Activated naive CD4-positive, alpha-beta T cell treated with Interleukin-2 at 50 U/mL for 16 hours (primary cell): Measurements from ENCODE around the gene TECPR2.
A peak's percentile ranks its signal among the peaks of the same experiment; 100 is the strongest.
"Not testable (repeated sequence)": the region's sequence is repeated elsewhere in the genome, so short reads cannot be mapped to it uniquely, and the experiment has no call there.

Experiments
- DNase-seq: peaks from one replicate; pipeline ENCODE4 v3.0.0-alpha.2; 2020

The TECPR2 gene

GRCh38 chr14:102362545-102363181 lies at the start of gene TECPR2, which contains the start of gene CINP:
TSS of gene TECPR2 (plus strand) at chr14:102362941. CDS start at chr14:102376722, 13,781 bp downstream.
TSS of gene CINP (minus strand) at chr14:102362890. CDS start at chr14:102362851, 39 bp downstream.
- DNase-seq, result peak; percentile 96

GRCh38 chr14:102314242-102315011 lies 48.3 kb upstream of the TECPR2 start:
- peak; percentile 86 for DNase-seq

- DNase-seq, result no peak
Observed at GRCh38 chr14:102315121-102315520, 47.6 kb upstream of the TECPR2 start.

GRCh38 chr14:102316338-102316742 lies 46.4 kb upstream of the TECPR2 start:
- peak; percentile 21 for DNase-seq

- peak; percentile 95 for DNase-seq
Observed at GRCh38 chr14:102316743-102317563, 45.8 kb upstream of the TECPR2 start.

- DNase-seq, result peak; percentile 14
Observed at GRCh38 chr14:102317564-102318248, 45.0 kb upstream of the TECPR2 start.

GRCh38 chr14:102318781-102319276 lies 43.9 kb upstream of the TECPR2 start:
- DNase-seq, result no peak

GRCh38 chr14:102319351-102320032 lies 43.2 kb upstream of the TECPR2 start, which contains the start of gene ZNF839:
TSS of gene ZNF839 (plus strand) at chr14:102319746. CDS start at chr14:102319766, 20 bp downstream.
- DNase-seq, result peak; percentile 95

GRCh38 chr14:102320033-102320660 lies 42.6 kb upstream of the TECPR2 start:
- peak; percentile 52 for DNase-seq

GRCh38 chr14:102320671-102321455 lies 41.9 kb upstream of the TECPR2 start:
- DNase-seq, result no peak

- DNase-seq, result no peak
Observed at GRCh38 chr14:102321456-102322422, 41.0 kb upstream of the TECPR2 start.

GRCh38 chr14:102323102-102323501 lies 39.6 kb upstream of the TECPR2 start:
- peak; percentile 25 for DNase-seq

GRCh38 chr14:102325791-102326345 lies 36.9 kb upstream of the TECPR2 start:
- DNase-seq, result no peak

GRCh38 chr14:102326583-102326982 lies 36.2 kb upstream of the TECPR2 start:
- DNase-seq, result no peak

GRCh38 chr14:102329381-102329780 lies 33.4 kb upstream of the TECPR2 start:
- DNase-seq, result not testable (repeated sequence)

- DNase-seq, result no peak
Observed at GRCh38 chr14:102330806-102331205, 31.9 kb upstream of the TECPR2 start.

- no peak for DNase-seq
Observed at GRCh38 chr14:102333390-102333789, 29.4 kb upstream of the TECPR2 start.

- DNase-seq, result no peak
Observed at GRCh38 chr14:102333795-102334705, 28.7 kb upstream of the TECPR2 start.
